ENCODE results near the gene MRPS26.

The MRPS26 gene

DNA sequence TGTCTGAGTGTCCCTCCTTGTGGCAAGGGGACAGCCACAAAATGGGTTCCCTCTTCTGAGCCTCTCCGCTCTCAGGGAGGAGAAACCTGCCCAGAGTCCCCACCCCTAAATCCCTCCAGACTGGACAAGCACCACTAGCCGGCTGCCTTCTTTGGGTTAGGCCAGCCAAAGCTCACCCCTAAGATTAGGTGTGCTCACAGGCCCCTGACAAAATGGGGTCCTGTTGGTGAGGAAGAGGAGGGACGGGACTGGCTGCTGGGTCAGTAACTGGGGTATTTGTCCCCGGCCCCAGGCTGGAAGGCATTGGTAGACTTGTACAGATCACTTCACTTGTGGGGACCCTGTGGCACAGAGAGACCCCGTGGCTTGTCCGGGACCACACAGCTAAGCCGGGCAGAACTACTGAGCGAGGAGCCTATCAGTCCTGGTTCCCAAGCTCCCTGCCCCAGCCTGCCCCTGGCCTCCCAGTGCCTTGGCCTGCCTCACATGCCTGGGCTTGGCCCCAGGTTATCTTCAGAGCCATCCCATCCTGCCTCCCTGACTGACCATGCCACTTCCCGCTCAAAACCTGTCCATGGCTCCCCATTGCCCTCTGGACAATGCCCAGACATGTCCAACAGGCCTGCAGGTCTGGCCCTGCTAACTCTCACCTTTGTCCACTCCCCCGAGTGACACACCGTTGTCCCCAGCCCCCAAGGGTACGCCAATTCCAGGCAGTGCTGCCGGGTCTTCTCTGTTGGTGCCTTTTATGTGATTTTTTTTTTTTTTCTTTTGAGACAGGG, 49.2 kb downstream of the MRPS26 start:
- Histone ChIP-seq H3K27ac (no peak overlapping the region), H3K4me3 (no peak overlapping the region)
